GM03348 (cell line): ENCODE results near the gene CDH13.

Experiments
- DNase-seq: peaks from one replicate; pipeline ENCODE4 v3.0.0; 2012; ENCODE audit warnings: low spot score

CDH13 gene

GRCh38 chr16:83845263-83845662, 1218.5 kb downstream of the CDH13 start:
- no peak for DNase-seq

GRCh38 chr16:83847371-83848225, 1220.8 kb downstream of the CDH13 start:
- DNase-seq: no peak

- DNase-seq: no peak
These were observed 1222.7 kb downstream of the CDH13 start for GRCh38 chr16:83849421-83849820.
